Karpas-422 (cell line): Measurements from ENCODE around the gene CHEK1. TPM values are rescaled to one million over a fixed set of nuclear protein-coding genes. Genes with fewer than 3 reads are reported as not detected.

Experiments used
- DNase-seq: peaks from one replicate; pipeline ENCODE4 v3.0.0-alpha.2; 2015
- H2AFZ ChIP-seq: fragments of 200-600 bp; sonication (generic); 2 replicates; pipeline ENCODE4 v1.6.1; 2014; ENCODE audit warnings: antibody characterized with exemption, low read length, mixed read lengths
- H3K27ac ChIP-seq: fragments of 200-600 bp; sonication (generic); 2 replicates; pipeline ENCODE4 v1.5.1; 2014; ENCODE audit warnings: mild to moderate bottlenecking, low read length, moderate library complexity
- H3K27me3 ChIP-seq: fragments of 200-600 bp; sonication (generic); 2 replicates; pipeline ENCODE4 v1.6.1; 2014; ENCODE audit warnings: low read length, mixed read lengths
- H3K36me3 ChIP-seq: fragments of 200-600 bp; sonication (generic); 2 replicates; pipeline ENCODE4 v1.6.1; 2014; ENCODE audit warnings: low read length, mixed read lengths; ENCODE audit not compliant: insufficient read depth
- H3K4me1 ChIP-seq: fragments of 200-600 bp; sonication (generic); 2 replicates; pipeline ENCODE4 v1.6.1; 2014; ENCODE audit warnings: mild to moderate bottlenecking, low read length, mixed read lengths
- H3K4me2 ChIP-seq: fragments of 200-600 bp; sonication (generic); 2 replicates; pipeline ENCODE4 v1.6.1; 2014; ENCODE audit warnings: low read length, low read depth, mild to moderate bottlenecking; ENCODE audit not compliant: poor library complexity, severe bottlenecking
- H3K4me3 ChIP-seq: fragments of 200-600 bp; sonication (generic); 2 replicates; pipeline ENCODE4 v1.5.1; 2014; ENCODE audit warnings: mild to moderate bottlenecking, antibody characterized with exemption, low read length, mixed read lengths
- H3K79me2 ChIP-seq: fragments of 200-600 bp; sonication (generic); 2 replicates; pipeline ENCODE4 v1.6.1; 2014; ENCODE audit warnings: mild to moderate bottlenecking, low read length, mixed read lengths
- H3K9ac ChIP-seq: fragments of 200-600 bp; sonication (generic); 2 replicates; pipeline ENCODE4 v1.6.0; 2014; ENCODE audit warnings: low read length
- H3K9me2 ChIP-seq: fragments of 200-600 bp; sonication (generic), shearing (Covaris generic); replicated peaks from 2 replicates; pipeline ENCODE4 v1.6.0; 2014; ENCODE audit warnings: mild to moderate bottlenecking, low read length, moderate library complexity; ENCODE audit not compliant: insufficient read depth
- H3K9me3 ChIP-seq: fragments of 300-700, 200-600 bp; sonication (generic); 2 replicates; pipeline ENCODE4 v1.6.1; 2014; ENCODE audit warnings: low read length, mixed read lengths
- H4K20me1 ChIP-seq: fragments of 200-600 bp; sonication (generic); 2 replicates; pipeline ENCODE4 v1.6.1; 2014; ENCODE audit warnings: mild to moderate bottlenecking, antibody characterized with exemption, low read length, low read depth; ENCODE audit not compliant: insufficient read depth
- small RNA-seq: library from RNA; depleted of rRNA; stranded (forward); fragments of <200 nt; gene quantifications from one replicate; pipeline ENCODE3, GENCODE V24; 2014
- total RNA-seq: library from RNA; depleted of rRNA; stranded (reverse); fragments of >200 nt; shearing (Covaris generic); gene quantifications from 2 replicates; pipeline ENCODE4 v1.2.3, GENCODE V29; 2014; ENCODE audit warnings: low replicate concordance; rRNA removed

CHEK1 gene
- total RNA-seq, 1 experiment from 2014 or later: 16.5 TPM

DNA sequence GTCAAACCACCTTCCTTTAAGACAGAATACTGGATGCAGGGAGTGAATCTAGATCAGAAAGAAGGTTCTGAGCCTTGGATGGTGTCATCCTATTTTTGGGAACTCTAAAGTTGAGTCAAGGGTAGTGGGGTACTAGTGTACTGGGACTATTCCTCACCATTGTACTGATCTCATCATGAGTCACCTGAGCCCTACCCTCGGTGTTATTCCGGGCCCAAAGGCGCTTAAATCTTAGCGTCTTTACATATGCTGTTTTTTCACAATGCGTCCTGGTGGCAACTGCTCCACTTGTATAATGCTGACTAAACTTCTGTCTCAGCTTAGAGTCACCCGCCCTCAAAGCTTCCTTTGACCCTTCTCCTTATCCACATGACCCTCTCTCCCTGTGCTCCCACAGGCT, 95.8 kb downstream of the CHEK1 start:
- no peaks in the 10 kb centered on the region for H3K9me3 ChIP-seq
- H3K36me3 ChIP-seq: no peaks in the 10 kb centered on the region
- no peaks in the 10 kb centered on the region for H3K9me2 ChIP-seq
- H2AFZ ChIP-seq: no peak overlapping the region
- H3K4me2 ChIP-seq: no peak overlapping the region
- no peak overlapping the region for H3K4me3 ChIP-seq
- no peaks in the 10 kb centered on the region for H3K27me3 ChIP-seq
- no peak overlapping the region for H3K9ac ChIP-seq
- H3K27ac ChIP-seq: no peak overlapping the region
- no peaks in the 10 kb centered on the region for H4K20me1 ChIP-seq
- no peaks in the 10 kb centered on the region for H3K4me1 ChIP-seq
- DNase-seq: no peak
- no peaks in the 10 kb centered on the region for H3K79me2 ChIP-seq

DNA sequence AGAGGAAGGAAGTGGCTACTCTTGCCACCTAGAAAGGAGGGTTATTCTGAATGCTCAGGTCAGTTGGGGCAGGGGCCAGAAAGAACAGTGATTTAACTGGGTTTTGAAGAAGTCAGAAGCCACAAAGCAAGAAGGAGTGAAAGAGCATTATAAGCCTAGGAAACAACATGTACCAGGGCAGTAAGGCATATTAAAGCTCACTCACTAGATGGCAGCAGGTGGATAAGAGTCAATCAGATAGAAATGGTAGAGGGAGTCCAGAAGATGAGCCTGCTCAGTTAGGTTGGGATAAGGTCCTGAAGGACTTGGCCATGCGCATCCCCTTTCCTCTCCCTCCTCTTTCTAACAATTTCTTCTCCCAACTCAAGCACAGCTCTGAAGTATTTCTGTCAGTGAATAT, 99.2 kb downstream of the CHEK1 start:
- Histone ChIP-seq H3K9me2 (no peaks in the 10 kb centered on the region), H3K27ac (no peak overlapping the region), H3K4me2 (no peak overlapping the region), H2AFZ (no peak overlapping the region), H3K27me3 (no peaks in the 10 kb centered on the region), H3K79me2 (no peaks in the 10 kb centered on the region), H3K36me3 (no peaks in the 10 kb centered on the region), H3K4me1 (no peaks in the 10 kb centered on the region), H4K20me1 (no peaks in the 10 kb centered on the region), H3K4me3 (no peak overlapping the region), H3K9ac (no peak overlapping the region), H3K9me3 (no peaks in the 10 kb centered on the region)
- peak; percentile 45 for DNase-seq

Small RNA genes within 50 kb of the gene (small RNA-seq; reads per million reads assigned to genes)
- gene RNU2-35P: 0.55 reads per million, percentile 12 among the genes with 10 or more reads in this experiment

Other genes starting within 250 kb of the CHEK1 start
- 0.22 TPM in 1 of 2 replicates, not detected in the other for gene FEZ1, start 128.9 kb upstream of the CHEK1 start, total RNA-seq
- gene EI24, start 55.7 kb upstream of the CHEK1 start, total RNA-seq: 19.9 and 41.6 TPM in 2 replicates
- gene STT3A, start 32.3 kb upstream of the CHEK1 start, total RNA-seq: 32.9 and 76.2 TPM in 2 replicates
- not detected in 2 replicates for gene ACRV1, start 55.7 kb downstream of the CHEK1 start, total RNA-seq
- not detected in 2 replicates for gene PATE1, start 121.1 kb downstream of the CHEK1 start, total RNA-seq
- not detected in 2 replicates for gene PATE2, start 153.7 kb downstream of the CHEK1 start, total RNA-seq
- gene PATE3, start 163.0 kb downstream of the CHEK1 start, total RNA-seq: not detected in 2 replicates
- gene PATE4, start 208.2 kb downstream of the CHEK1 start, total RNA-seq: not detected in 2 replicates